Right forelimb (tissue), 1 donor: ENCODE results near the gene HSD3B7.
A peak's percentile ranks its signal among the peaks of the same experiment; 100 is the strongest.

Experiments
- DNase-seq: peaks from one replicate; pipeline ENCODE4 v3.0.0-alpha.2; 2018

Gene HSD3B7

GRCh38 chr16:30957456-30958174, 27.4 kb upstream of the HSD3B7 start, which contains the start of gene SETD1A:
Gene SETD1A (plus strand): TSS chr16:30957754. CDS start chr16:30958732, 978 bp downstream.
- peak; percentile 97 for DNase-seq

- no peak for DNase-seq
These were observed 26.6 kb upstream of the HSD3B7 start for GRCh38 chr16:30958175-30959079.

- DNase-seq: no peak
These were observed 23.6 kb upstream of the HSD3B7 start for GRCh38 chr16:30961384-30961783.

GRCh38 chr16:30963925-30964511, 21.0 kb upstream of the HSD3B7 start:
- no peak for DNase-seq

GRCh38 chr16:30964574-30965226, 20.3 kb upstream of the HSD3B7 start:
- DNase-seq: no peak

- DNase-seq: no peak
These were observed 19.6 kb upstream of the HSD3B7 start for GRCh38 chr16:30965436-30965835.

GRCh38 chr16:30966033-30966619, 18.9 kb upstream of the HSD3B7 start:
- DNase-seq: no peak

GRCh38 chr16:30967795-30968194, 17.2 kb upstream of the HSD3B7 start:
- DNase-seq: no peak

- no peak for DNase-seq
These were observed 15.7 kb upstream of the HSD3B7 start for GRCh38 chr16:30969246-30969842.

- DNase-seq: no peak
These were observed 13.7 kb upstream of the HSD3B7 start for GRCh38 chr16:30971298-30971697.

GRCh38 chr16:30972872-30973271, 12.1 kb upstream of the HSD3B7 start:
- DNase-seq: no peak

GRCh38 chr16:30974348-30974747, 10.7 kb upstream of the HSD3B7 start:
- no peak for DNase-seq

- no peak for DNase-seq
These were observed 8.5 kb upstream of the HSD3B7 start for GRCh38 chr16:30976486-30976885.

- no peak for DNase-seq
These were observed 7.5 kb upstream of the HSD3B7 start for GRCh38 chr16:30977502-30977901.

GRCh38 chr16:30979170-30980022, 5.6 kb upstream of the HSD3B7 start:
- DNase-seq: no peak

- DNase-seq: no peak
These were observed 5.0 kb upstream of the HSD3B7 start for GRCh38 chr16:30980023-30980371.

- DNase-seq: no peak
These were observed 4.6 kb upstream of the HSD3B7 start for GRCh38 chr16:30980434-30980833.

GRCh38 chr16:30980959-30981358, 4.0 kb upstream of the HSD3B7 start:
- DNase-seq: no peak

GRCh38 chr16:30982548-30983288, 2.3 kb upstream of the HSD3B7 start:
- DNase-seq: no peak

- DNase-seq: no peak
These were observed 1.6 kb upstream of the HSD3B7 start for GRCh38 chr16:30983289-30983889.
